Nephron (organoid): ENCODE measurements around the gene SMNDC1.

ENCODE experiments used
- H3K27ac Mint-ChIP-seq, 3 experiments: 2 replicates each; pipeline ENCODE4 v1.8.0; 2020; ENCODE audit warnings: mixed read lengths in 3 of 3, mild to moderate bottlenecking in 2 of 3, moderate library complexity in 1 of 3
- H3K27me3 Mint-ChIP-seq: 2 replicates; pipeline ENCODE4 v1.8.0; 2021; ENCODE audit warnings: low read depth, mild to moderate bottlenecking, moderate library complexity, mixed read lengths
- H3K36me3 Mint-ChIP-seq: 2 replicates; pipeline ENCODE4 v1.8.0; 2020; ENCODE audit warnings: low read depth, mixed read lengths
- H3K4me1 Mint-ChIP-seq: 2 replicates; pipeline ENCODE4 v1.8.0; 2020; ENCODE audit warnings: mixed read lengths
- H3K4me3 Mint-ChIP-seq, 3 experiments: 2 replicates each; pipeline ENCODE4 v1.8.0; 2020; ENCODE audit warnings: mild to moderate bottlenecking in 3 of 3, mixed read lengths in 3 of 3, moderate library complexity in 2 of 3
- H3K9me3 Mint-ChIP-seq: 2 replicates; pipeline ENCODE4 v1.8.0; 2020; ENCODE audit warnings: mixed read lengths
- CTCF ChIP-seq, 3 experiments: fragments of 200-600 bp; sonication (generic); IDR thresholded peaks; one replicate each; pipeline ENCODE4 v1.5.0; 2021; ENCODE audit warnings: antibody characterized with exemption in 3 of 3; ENCODE audit not compliant: unreplicated experiment in 3 of 3

SMNDC1 gene

GRCh38 chr10:110285501-110285900 lies 19.2 kb downstream of the SMNDC1 start:
- Mint-ChIP-seq H3K27ac (no peak overlapping the region), H3K36me3 (peaks cover 41% of the 10 kb centered on the region), H3K4me3 (no peak overlapping the region), H3K9me3 (no peaks in the 10 kb centered on the region), H3K27me3 (no peaks in the 10 kb centered on the region), H3K4me1 (peaks cover 4% of the 10 kb centered on the region)
- TF ChIP-seq CTCF (IDR thresholded peaks at IDR 0.05; ENCODE audit: unreplicated experiment in 3 of 3), result no peak

- no peak for TF ChIP-seq CTCF (IDR thresholded peaks at IDR 0.05; ENCODE audit: unreplicated experiment in 3 of 3)
- Mint-ChIP-seq H3K27ac (peak overlapping the region in 1 of 3 experiments; percentile 18), H3K4me3 (no peak overlapping the region), H3K9me3 (no peaks in the 10 kb centered on the region), H3K27me3 (no peaks in the 10 kb centered on the region), H3K36me3 (peaks cover 41% of the 10 kb centered on the region), H3K4me1 (peaks cover 7% of the 10 kb centered on the region)
Measured at GRCh38 chr10:110284262-110284661, 20.5 kb downstream of the SMNDC1 start.

- Mint-ChIP-seq H3K4me3 (no peak overlapping the region), H3K4me1 (peaks cover 10% of the 10 kb centered on the region), H3K9me3 (no peaks in the 10 kb centered on the region)
Measured at GRCh38 chr10:110279407-110279986, 25.2 kb downstream of the SMNDC1 start.

GRCh38 chr10:110278562-110279406 lies 25.9 kb downstream of the SMNDC1 start:
- Mint-ChIP-seq H3K36me3 (peaks cover 17% of the 10 kb centered on the region), H3K4me1 (peaks cover 13% of the 10 kb centered on the region)
- no peak for TF ChIP-seq CTCF (IDR thresholded peaks at IDR 0.05; ENCODE audit: unreplicated experiment in 3 of 3)

More at GRCh38 chr10:110279407-110279986, 25.2 kb downstream of the SMNDC1 start:
- H3K27me3 Mint-ChIP-seq, result no peaks in the 10 kb centered on the region
- TF ChIP-seq CTCF (IDR thresholded peaks at IDR 0.05; ENCODE audit: unreplicated experiment in 3 of 3), result peak; percentile 69 to 74 (median 73)
- peaks cover 24% of the 10 kb centered on the region for H3K36me3 Mint-ChIP-seq
- H3K27ac Mint-ChIP-seq, result peak overlapping the region in 1 of 3 experiments; percentile 49

GRCh38 chr10:110277591-110277990 lies 27.1 kb downstream of the SMNDC1 start:
- peaks cover 17% of the 10 kb centered on the region for H3K36me3 Mint-ChIP-seq
- no peaks in the 10 kb centered on the region for H3K27me3 Mint-ChIP-seq
- H3K4me1 Mint-ChIP-seq, result peaks cover 20% of the 10 kb centered on the region
- H3K4me3 Mint-ChIP-seq, result no peak overlapping the region
- TF ChIP-seq CTCF (IDR thresholded peaks at IDR 0.05; ENCODE audit: unreplicated experiment in 3 of 3), result no peak
- H3K9me3 Mint-ChIP-seq, result no peaks in the 10 kb centered on the region
- H3K27ac Mint-ChIP-seq, result no peak overlapping the region

More at GRCh38 chr10:110278562-110279406, 25.9 kb downstream of the SMNDC1 start:
- Mint-ChIP-seq H3K27me3 (no peaks in the 10 kb centered on the region), H3K9me3 (no peaks in the 10 kb centered on the region), H3K27ac (peak overlapping the region in 1 of 3 experiments; percentile 49), H3K4me3 (no peak overlapping the region)
